GM13977 (cell line): ENCODE measurements around the gene MPP3.

ENCODE experiments used
- DNase-seq: peaks from one replicate; pipeline ENCODE4 v3.0.0; 2012; ENCODE audit warnings: low spot score
- in situ Hi-C: fragments of 300-500 bp; cut with MboI; formaldehyde crosslinking; loops from one replicate; pipeline ENCODE4 v1.12.0; 2022; ENCODE audit warnings: low sequenced_read_pairs, low pct_unique_long_range_greater_than_20kb, mixed read lengths, inconsistent platforms; ENCODE audit not compliant: unreplicated experiment
- TF ChIP-seq, protein P1 (sequence below): IDR thresholded peaks from 2 replicates; pipeline ENCODE4 v1.5.1; 2012; ENCODE audit warnings: mild to moderate bottlenecking, control low read depth; ENCODE audit not compliant: insufficient read depth; ENCODE audit errors: extremely low read depth, missing control alignments

The MPP3 gene

DNA sequence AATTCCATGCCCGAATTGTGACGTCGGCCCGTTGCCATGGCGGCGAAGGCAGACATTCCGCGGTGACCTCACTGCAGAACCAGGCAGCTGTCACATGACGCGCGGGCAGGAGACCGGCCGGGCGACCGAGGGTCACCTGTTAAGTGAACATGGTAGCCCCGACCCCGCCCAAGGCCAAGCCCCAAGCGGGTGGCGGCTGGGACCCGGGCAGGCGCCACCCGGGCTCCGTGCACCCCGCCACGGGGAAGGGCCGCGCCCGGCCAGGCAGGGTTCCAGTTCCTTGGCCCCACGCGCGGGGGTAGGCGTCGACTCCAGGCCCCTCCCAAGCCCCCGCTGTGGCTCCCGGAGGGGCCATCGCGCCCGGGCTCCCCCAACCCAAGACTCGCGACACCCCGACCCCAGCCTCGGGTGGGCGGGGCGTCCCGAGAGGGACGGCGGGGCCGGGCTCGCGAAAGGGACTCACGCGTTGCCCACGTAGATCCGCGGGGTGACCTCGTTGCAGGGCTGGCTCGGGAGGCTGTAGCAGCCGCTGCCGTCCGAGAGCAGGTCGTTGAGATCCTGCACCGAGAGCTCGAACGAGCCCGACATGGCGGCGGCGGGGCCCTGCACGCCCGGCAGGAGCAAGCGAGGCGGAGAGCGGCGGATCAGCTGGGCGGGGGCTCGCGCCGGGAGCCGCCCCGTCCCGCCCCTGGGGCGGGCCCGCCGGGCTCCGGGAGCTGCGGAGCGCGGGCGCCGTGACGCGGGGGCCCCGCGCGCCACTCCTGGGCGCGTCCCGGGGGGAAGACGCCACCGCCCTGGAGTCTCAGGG is 54.4 kb downstream of the MPP3 start, which contains the start of gene DUSP3:
Gene DUSP3 (minus strand): TSS at position 641 of the 808 bp plus-strand sequence. CDS start 53 bp downstream, at position 588.
- in situ Hi-C loops = no loop called here
- DNase-seq = peak; percentile 96
- TF ChIP-seq, protein P1, sequence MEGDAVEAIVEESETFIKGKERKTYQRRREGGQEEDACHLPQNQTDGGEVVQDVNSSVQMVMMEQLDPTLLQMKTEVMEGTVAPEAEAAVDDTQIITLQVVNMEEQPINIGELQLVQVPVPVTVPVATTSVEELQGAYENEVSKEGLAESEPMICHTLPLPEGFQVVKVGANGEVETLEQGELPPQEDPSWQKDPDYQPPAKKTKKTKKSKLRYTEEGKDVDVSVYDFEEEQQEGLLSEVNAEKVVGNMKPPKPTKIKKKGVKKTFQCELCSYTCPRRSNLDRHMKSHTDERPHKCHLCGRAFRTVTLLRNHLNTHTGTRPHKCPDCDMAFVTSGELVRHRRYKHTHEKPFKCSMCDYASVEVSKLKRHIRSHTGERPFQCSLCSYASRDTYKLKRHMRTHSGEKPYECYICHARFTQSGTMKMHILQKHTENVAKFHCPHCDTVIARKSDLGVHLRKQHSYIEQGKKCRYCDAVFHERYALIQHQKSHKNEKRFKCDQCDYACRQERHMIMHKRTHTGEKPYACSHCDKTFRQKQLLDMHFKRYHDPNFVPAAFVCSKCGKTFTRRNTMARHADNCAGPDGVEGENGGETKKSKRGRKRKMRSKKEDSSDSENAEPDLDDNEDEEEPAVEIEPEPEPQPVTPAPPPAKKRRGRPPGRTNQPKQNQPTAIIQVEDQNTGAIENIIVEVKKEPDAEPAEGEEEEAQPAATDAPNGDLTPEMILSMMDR = no peak

- no peak for DNase-seq
Measured at GRCh38 chr17:43774304-43775250, 58.4 kb downstream of the MPP3 start.

GRCh38 chr17:43772877-43773648 is 59.9 kb downstream of the MPP3 start:
- DNase-seq = no peak
- TF ChIP-seq, protein P1 = no peak
- in situ Hi-C loops = no loop called here

More at GRCh38 chr17:43774304-43775250, 58.4 kb downstream of the MPP3 start:
- in situ Hi-C loops = no loop called here
- TF ChIP-seq, protein P1 = no peak

DNA sequence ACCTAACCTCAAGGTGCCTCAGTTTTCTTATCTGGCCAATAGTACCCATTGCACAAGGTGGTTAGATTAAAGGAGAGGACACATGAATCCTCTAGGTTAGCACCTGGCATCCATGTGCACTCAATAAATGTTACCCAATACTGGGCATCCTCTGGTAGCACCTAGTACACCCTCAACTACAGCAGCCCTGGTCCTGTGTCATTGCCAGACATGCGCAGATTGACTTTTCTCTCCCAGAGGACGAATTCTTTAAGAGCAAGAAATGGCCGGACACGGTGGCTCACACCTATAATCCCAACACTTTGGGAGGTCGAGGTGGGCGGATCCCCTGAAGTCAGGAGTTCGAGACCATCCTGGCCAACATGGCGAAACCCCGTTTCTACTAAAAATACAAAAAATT is 61.5 kb downstream of the MPP3 start:
- TF ChIP-seq, protein P1 = no peak
- in situ Hi-C loops = no loop called here
- no peak for DNase-seq

DNA sequence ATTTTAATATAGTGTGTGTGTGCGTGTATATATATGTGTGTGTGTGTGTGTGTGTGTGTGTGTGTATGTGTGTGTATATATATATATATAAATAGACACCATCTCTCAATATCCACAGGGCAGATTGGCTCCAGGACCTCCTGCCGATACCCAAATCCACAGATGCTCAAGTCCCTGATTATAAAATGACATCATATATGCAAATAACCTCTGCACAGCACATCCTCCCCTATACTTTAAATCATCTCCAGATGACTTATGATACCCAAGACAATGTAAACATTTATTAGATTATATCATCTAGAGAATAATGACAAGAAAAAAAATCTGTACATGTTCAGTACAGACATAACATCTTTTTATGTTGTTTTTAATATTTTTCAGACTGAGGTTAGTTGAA is 62.0 kb downstream of the MPP3 start:
- no peak for DNase-seq
- TF ChIP-seq, protein P1 = no peak
- in situ Hi-C loops = no loop called here

GRCh38 chr17:43769859-43770258 is 63.1 kb downstream of the MPP3 start:
- DNase-seq = no peak

More at GRCh38 chr17:43769859-43770258, 63.1 kb downstream of the MPP3 start:
- in situ Hi-C loops = no loop called here
- TF ChIP-seq, protein P1 = no peak
